H1 (cell line): Measurements from ENCODE around the gene VPS13A. TPM values are rescaled to one million over a fixed set of nuclear protein-coding genes. Genes with fewer than 3 reads are reported as not detected.
"Not testable (repeated sequence)": the region's sequence is repeated elsewhere in the genome, so short reads cannot be mapped to it uniquely, and the experiment has no call there.

ENCODE experiments used
- CTCF ChIA-PET: fragments of 300-600 bp; sonication (Branson Sonifier 250); formaldehyde crosslinking; loops from one replicate; lab custom pipeline; 2021; ENCODE audit not compliant: partially characterized antibody; lab: Charles Lee
- POLR2A ChIA-PET: fragments of 300-600 bp; sonication (Branson Sonifier 250); formaldehyde crosslinking; loops from one replicate; lab custom pipeline; 2021; ENCODE audit warnings: inconsistent platforms; ENCODE audit not compliant: partially characterized antibody; lab: Charles Lee
- DNase-seq, 2 experiments: peaks; one replicate each; pipeline versions ENCODE4 v3.0.0 to v3.0.0-alpha.2; 2010 to 2022; ENCODE audit warnings: low spot score in 2 of 2, low read depth in 1 of 2, mixed read lengths in 1 of 2
- FAIRE-seq: peaks from 2 replicates; lab custom pipeline; 2011; peaks lifted over from hg19 to GRCh38; lab: Jason Lieb, UNC
- H2AFZ ChIP-seq: 2 replicates; pipeline ENCODE4 v1.8.1; 2012; ENCODE audit warnings: low read length, inconsistent platforms
- H2AK5ac ChIP-seq: 2 replicates; pipeline ENCODE4 v1.6.1; 2013; ENCODE audit warnings: low read depth, low read length
- H2BK120ac ChIP-seq: replicated peaks from 2 replicates; pipeline ENCODE3; 2013; ENCODE audit warnings: low read depth, low read length, inconsistent platforms
- H2BK12ac ChIP-seq: 2 replicates; pipeline ENCODE4 v1.6.1; 2013; ENCODE audit warnings: low read depth, low read length
- H2BK15ac ChIP-seq: 2 replicates; pipeline ENCODE4 v1.6.1; 2013; ENCODE audit warnings: low read length
- H2BK20ac ChIP-seq: 2 replicates; pipeline ENCODE4 v1.6.1; 2013; ENCODE audit warnings: low read length
- H2BK5ac ChIP-seq: 2 replicates; pipeline ENCODE4 v1.6.1; 2013; ENCODE audit warnings: low read depth, low read length
- H3K14ac ChIP-seq: 2 replicates; pipeline ENCODE4 v1.6.1; 2013; ENCODE audit warnings: inconsistent platforms; ENCODE audit not compliant: insufficient read length
- H3K18ac ChIP-seq: 2 replicates; pipeline ENCODE4 v1.6.1; 2013; ENCODE audit warnings: low read length; ENCODE audit errors: extremely low read depth
- H3K23ac ChIP-seq: 2 replicates; pipeline ENCODE4 v1.6.1; 2013; ENCODE audit warnings: inconsistent platforms; ENCODE audit not compliant: insufficient read length
- H3K23me2 ChIP-seq: 2 replicates; pipeline ENCODE4 v1.6.1; 2013; ENCODE audit warnings: low read depth, low read length
- H3K27ac ChIP-seq: 2 replicates; pipeline ENCODE4 v1.6.1; 2011; ENCODE audit warnings: low read depth, low read length, inconsistent platforms
- H3K27me3 ChIP-seq, 4 experiments: replicated peaks in 1 of 4; 1 replicate in 1 of 4; 2 replicates in 3 of 4; pipeline versions ENCODE4 v1.6.1 to v1.8.1; 2011 to 2013; ENCODE audit warnings: low read length in 3 of 4, mild to moderate bottlenecking in 3 of 4, inconsistent platforms in 2 of 4, mixed read lengths in 2 of 4, moderate library complexity in 1 of 4; ENCODE audit not compliant: control insufficient read depth in 3 of 4, insufficient read depth in 3 of 4; ENCODE audit errors: extremely low read depth in 1 of 4
- H3K36me3 ChIP-seq, 4 experiments: 2 replicates each; pipeline versions ENCODE4 v1.6.1 to v1.8.1; 2011 to 2013; ENCODE audit warnings: mild to moderate bottlenecking in 4 of 4, low read length in 3 of 4, moderate library complexity in 2 of 4, control low read depth in 1 of 4, inconsistent platforms in 1 of 4; ENCODE audit not compliant: insufficient read depth in 4 of 4, control insufficient read depth in 2 of 4
- H3K4ac ChIP-seq: replicated peaks from 2 replicates; pipeline ENCODE3; 2013; ENCODE audit warnings: low read length, low read depth, mixed read lengths, inconsistent platforms; ENCODE audit not compliant: insufficient read length
- H3K4me1 ChIP-seq, 4 experiments: replicated peaks in 1 of 4; 1 replicate in 1 of 4; 2 replicates in 3 of 4; pipeline versions ENCODE4 v1.6.1 to v1.8.1; 2011 to 2013; ENCODE audit warnings: low read length in 3 of 4, inconsistent platforms in 2 of 4, mixed read lengths in 1 of 4; ENCODE audit not compliant: insufficient read depth in 4 of 4, control insufficient read depth in 3 of 4
- H3K4me2 ChIP-seq, 2 experiments: 2 replicates each; pipeline versions ENCODE4 v1.6.1 to v1.8.1; 2011 to 2013; ENCODE audit warnings: low read depth in 2 of 2, low read length in 2 of 2, control low read depth in 1 of 2, inconsistent platforms in 1 of 2, mild to moderate bottlenecking in 1 of 2; ENCODE audit not compliant: insufficient read depth in 1 of 2
- H3K4me3 ChIP-seq, 4 experiments: fragments of 200-600, 300-600 bp in 1 of 4; sonication (generic), shearing (Covaris generic), sonication (Bioruptor Twin) in 1 of 4; 2 replicates each; pipeline versions ENCODE4 v1.5.1 to v1.8.1; 2011 to 2016; ENCODE audit warnings: low read length in 4 of 4, low read depth in 3 of 4, control low read depth in 2 of 4, inconsistent platforms in 2 of 4, mild to moderate bottlenecking in 2 of 4, mixed read lengths in 1 of 4, moderate library complexity in 1 of 4; ENCODE audit not compliant: insufficient read depth in 2 of 4; ENCODE audit errors: extremely low read depth in 1 of 4
- H3K56ac ChIP-seq: replicated peaks from 2 replicates; pipeline ENCODE3; 2013; ENCODE audit warnings: low read depth, mild to moderate bottlenecking, mixed read lengths, low read length, inconsistent platforms; ENCODE audit not compliant: insufficient read length
- H3K79me1 ChIP-seq: 2 replicates; pipeline ENCODE4 v1.6.1; 2013; ENCODE audit warnings: low read depth, low read length, control low read depth
- H3K79me2 ChIP-seq, 2 experiments: 2 replicates each; pipeline versions ENCODE4 v1.6.1 to v1.8.1; 2012 to 2013; ENCODE audit warnings: low read length in 2 of 2, mild to moderate bottlenecking in 2 of 2, inconsistent platforms in 1 of 2; ENCODE audit not compliant: insufficient read depth in 2 of 2, control insufficient read depth in 1 of 2
- H3K9ac ChIP-seq, 4 experiments: replicated peaks in 1 of 4; 1 replicate in 1 of 4; 2 replicates in 3 of 4; pipeline versions ENCODE4 v1.6.1 to v1.8.1; 2011 to 2013; ENCODE audit warnings: low read depth in 3 of 4, low read length in 3 of 4, control low read depth in 2 of 4, mild to moderate bottlenecking in 2 of 4, moderate library complexity in 2 of 4, inconsistent platforms in 1 of 4; ENCODE audit errors: extremely low read depth in 1 of 4
- H3K9me3 ChIP-seq, 2 experiments: 2 replicates each; pipeline versions ENCODE4 v1.6.1 to v1.8.1; 2012 to 2013; ENCODE audit warnings: mild to moderate bottlenecking in 2 of 2, moderate library complexity in 2 of 2, control low read depth in 1 of 2, inconsistent platforms in 1 of 2, low read depth in 1 of 2, low read length in 1 of 2, mixed read lengths in 1 of 2; ENCODE audit not compliant: insufficient read depth in 2 of 2
- H4K20me1 ChIP-seq, 2 experiments: replicated peaks in 1 of 2; 2 replicates each; pipeline versions ENCODE3 to v1.8.1; 2011 to 2013; ENCODE audit warnings: inconsistent platforms in 2 of 2, low read length in 2 of 2, mild to moderate bottlenecking in 1 of 2; ENCODE audit not compliant: insufficient read depth in 2 of 2, control insufficient read depth in 1 of 2
- H4K5ac ChIP-seq: 2 replicates; pipeline ENCODE4 v1.6.1; 2013; ENCODE audit warnings: low read length, low read depth, mixed read lengths, inconsistent platforms; ENCODE audit not compliant: insufficient read length
- H4K8ac ChIP-seq: 2 replicates; pipeline ENCODE4 v1.8.0; 2013; ENCODE audit warnings: mild to moderate bottlenecking, moderate library complexity, low read length, inconsistent platforms; ENCODE audit not compliant: insufficient read depth; ENCODE audit errors: extremely low read depth
- H4K91ac ChIP-seq: replicated peaks from 2 replicates; pipeline ENCODE3; 2013; ENCODE audit warnings: low read length, mixed read lengths, inconsistent platforms; ENCODE audit not compliant: insufficient read length
- CHD2 ChIP-seq: IDR thresholded peaks from 2 replicates; pipeline ENCODE4 v1.6.1; 2012; ENCODE audit warnings: low read length, improper control_type of control experiment
- WGBS, 2 experiments: shearing (Covaris generic) in 1 of 2; methylation state at CpG; one replicate each; pipeline versions ENCODE4 v1.1.6 to v1.1.7; 2013 to 2015; ENCODE audit warnings: low lambda C conversion rate in 2 of 2, mixed read lengths in 2 of 2, inconsistent platforms in 1 of 2, low coverage in 1 of 2, missing lambda C conversion rate in 1 of 2; ENCODE audit not compliant: insufficient replicate concordance in 2 of 2, insufficient coverage in 1 of 2, insufficient read length in 1 of 2; ENCODE audit errors: extremely low coverage in 1 of 2, missing lambda C conversion rate in 1 of 2; 5-methylcytosine and 5-hydroxymethylcytosine counted together
- polyA plus RNA-seq, 7 experiments: library from polyadenylated mRNA; depleted of rRNA in 3 of 7; stranded (reverse) in 5 of 7; unstranded in 2 of 7; fragments of >200 nt in 5 of 7; fragments of 200-250 nt in 2 of 7; gene quantifications; 1 replicate in 5 of 7; 2 replicates in 1 of 7; 4 replicates in 1 of 7; pipeline versions ENCODE4 v1.2.1 to v1.2.3, GENCODE V29; 2011 to 2013; ENCODE audit warnings: missing spikeins in 2 of 7, mixed read lengths in 2 of 7
- total RNA-seq: library from RNA; stranded (reverse); fragmentation: NEBNext Ultra II Directional; extraction: Animal tissue kit (Norgen Biotek cat#: 25700); gene quantifications from 2 replicates; pipeline ENCODE4 v1.2.1, GENCODE V29; 2021

Gene VPS13A
- total and polyA plus RNA-seq, 2 of the 8 experiments (the other 6 are each of a cell fraction or from before 2014, with no cell fraction given): 6.0 to 36.5 TPM

DNA sequence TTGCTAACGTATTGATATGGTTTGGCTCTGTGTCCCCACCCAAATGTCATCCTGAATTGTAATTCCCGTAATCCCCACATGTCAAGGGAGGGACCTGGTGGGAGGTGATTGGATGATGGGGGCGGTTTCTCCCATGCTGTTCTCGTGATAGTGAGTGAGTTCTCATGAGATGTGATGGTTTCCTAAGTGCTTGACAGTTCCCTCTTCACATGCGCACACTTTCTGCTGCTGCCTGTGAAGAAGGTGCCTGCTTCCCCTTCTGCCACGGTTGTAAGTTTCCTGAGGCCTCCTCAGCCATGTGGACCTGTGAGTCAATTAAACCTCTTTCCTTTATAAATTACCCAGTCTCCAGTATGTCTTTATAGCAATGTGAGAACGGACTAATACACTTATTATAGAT lies 263.8 kb downstream of the VPS13A start:
- not testable (repeated sequence) for H2BK20ac ChIP-seq, H3K56ac ChIP-seq, H4K20me1 ChIP-seq, H4K8ac ChIP-seq, H2AK5ac ChIP-seq, H3K9ac ChIP-seq, H2BK12ac ChIP-seq, H2AFZ ChIP-seq, H3K79me1 ChIP-seq, H3K4ac ChIP-seq, H3K27me3 ChIP-seq, DNase-seq, H4K5ac ChIP-seq, H3K79me2 ChIP-seq, H3K23me2 ChIP-seq, FAIRE-seq, H4K91ac ChIP-seq, H3K23ac ChIP-seq, H3K4me1 ChIP-seq, H3K27ac ChIP-seq, H3K36me3 ChIP-seq, H3K14ac ChIP-seq, H3K4me3 ChIP-seq, H3K4me2 ChIP-seq, H2BK120ac ChIP-seq, H2BK5ac ChIP-seq, H3K18ac ChIP-seq
- WGBS, 2 experiments: 70% methylated on average over 7 of the region's 7 CpGs; no CpG with 5 or more reads in 1 of the 2 experiments
- ChIA-PET POLR2A (interaction anchor here (1.5 to 1.9 kb wide), 2 partner anchors 16 to 19 kb away, joined by 3 to 4 read pairs; no protein-coding TSS in a partner anchor), CTCF (interaction anchor here (0.6 to 20.5 kb wide), 6 partner anchors 15 to 594 kb away, joined by 3 to 384 read pairs (median 3); no protein-coding TSS in a partner anchor)
- TF ChIP-seq CHD2: peak; percentile 45; the same call in 1 of the 2 replicates
- TF ChIP-seq, all 59 proteins: peak for 1; not testable (repeated sequence) for 58
- H2BK15ac ChIP-seq, H3K9me3 ChIP-seq: not testable (repeated sequence)
